WTC11 (cell line): ENCODE measurements around the gene FAM241A.

ENCODE experiments used
- ARID4B ChIP-seq: sonication (generic); formaldehyde crosslinking; IDR thresholded peaks from 2 replicates; pipeline ENCODE4 v1.8.0; 2023; ENCODE audit warnings: missing genetic modification reagents, mild to moderate bottlenecking, borderline replicate concordance
- CTCF ChIP-seq: fragments of 200-600 bp; IDR thresholded peaks from 2 replicates; pipeline ENCODE4 v1.8.0; 2022; ENCODE audit warnings: antibody characterized with exemption
- IRF1 ChIP-seq: sonication (generic); formaldehyde crosslinking; IDR thresholded peaks from 2 replicates; pipeline ENCODE4 v1.8.0; 2023; ENCODE audit warnings: missing genetic modification reagents
- RELA ChIP-seq: sonication (generic); formaldehyde crosslinking; IDR thresholded peaks from 2 replicates; pipeline ENCODE4 v1.8.1; 2022; ENCODE audit warnings: missing genetic modification reagents, mild to moderate bottlenecking, borderline replicate concordance
- SMAD3 ChIP-seq: sonication (generic); formaldehyde crosslinking; IDR thresholded peaks from 2 replicates; pipeline ENCODE4 v1.8.0; 2022; ENCODE audit warnings: missing genetic modification reagents, mild to moderate bottlenecking, borderline replicate concordance
- SP1 ChIP-seq: sonication (generic); formaldehyde crosslinking; conservative IDR thresholded peaks from 2 replicates; pipeline ENCODE4 v1.8.1; 2022; ENCODE audit warnings: missing genetic modification reagents
- TEAD1 ChIP-seq: sonication (generic); formaldehyde crosslinking; IDR thresholded peaks from 2 replicates; pipeline ENCODE4 v1.8.0; 2022; ENCODE audit warnings: mild to moderate bottlenecking, missing genetic modification reagents
- ZBTB21 ChIP-seq: sonication (generic); formaldehyde crosslinking; IDR thresholded peaks from 2 replicates; pipeline ENCODE4 v1.8.1; 2023; ENCODE audit warnings: mild to moderate bottlenecking, missing genetic modification reagents, borderline replicate concordance
- ZNF121 ChIP-seq: sonication (generic); formaldehyde crosslinking; IDR thresholded peaks from 2 replicates; pipeline ENCODE4 v1.8.0; 2023; ENCODE audit warnings: missing genetic modification reagents
- ZNF396 ChIP-seq: fragments of 250-450 bp; sonication (Bioruptor Pico); IDR thresholded peaks from 2 replicates; pipeline ENCODE4 v1.8.0; 2021; ENCODE audit warnings: mild to moderate bottlenecking, moderate library complexity, borderline replicate concordance
- ZSCAN18 ChIP-seq: fragments of 250-450 bp; sonication (Bioruptor Pico); IDR thresholded peaks from 2 replicates; pipeline ENCODE4 v2.1.2; 2022; ENCODE audit warnings: mild to moderate bottlenecking, moderate library complexity

GRCh38 chr4:112230879-112231778 is 85.9 kb downstream of the FAM241A start:
- TF ChIP-seq CTCF (no peak), ZNF396 (CRISPR knock-in tag) (no peak), ARID4B (CRISPR knock-in tag) (no peak), TEAD1 (CRISPR knock-in tag) (no peak; the same call in 1 of the 2 replicates), SMAD3 (CRISPR knock-in tag) (no peak), SP1 (CRISPR knock-in tag) (peak; percentile 91; the same call in 1 of the 2 replicates), ZSCAN18 (CRISPR knock-in tag) (no peak), ZNF121 (CRISPR knock-in tag) (no peak), RELA (CRISPR knock-in tag) (no peak), IRF1 (CRISPR knock-in tag) (no peak), ZBTB21 (CRISPR knock-in tag) (no peak)
